HG03521 (cell line): ENCODE measurements around the gene TXNRD2.

Experiments
- ATAC-seq: cut with Tn5 transposase; IDR thresholded peaks from one replicate; pipeline ENCODE4 v1.9.1; 2021; ENCODE audit warnings: mild to moderate bottlenecking, moderate library complexity; ENCODE audit not compliant: unreplicated experiment

Gene TXNRD2

GRCh38 chr22:19879246-19879570, 62.4 kb downstream of the TXNRD2 start:
- no peak for ATAC-seq

- no peak for ATAC-seq
Measured at GRCh38 chr22:19878461-19879245, 63.0 kb downstream of the TXNRD2 start.

GRCh38 chr22:19877626-19878339, 63.8 kb downstream of the TXNRD2 start:
- no peak for ATAC-seq

- no peak for ATAC-seq
Measured at GRCh38 chr22:19876941-19877625, 64.5 kb downstream of the TXNRD2 start.

GRCh38 chr22:19876314-19876940, 65.2 kb downstream of the TXNRD2 start:
- no peak for ATAC-seq

GRCh38 chr22:19875531-19876313, 65.9 kb downstream of the TXNRD2 start:
- no peak for ATAC-seq

- no peak for ATAC-seq
Measured at GRCh38 chr22:19875061-19875530, 66.5 kb downstream of the TXNRD2 start.

GRCh38 chr22:19874307-19875060, 67.1 kb downstream of the TXNRD2 start:
- ATAC-seq = no peak

GRCh38 chr22:19873960-19874306, 67.7 kb downstream of the TXNRD2 start:
- ATAC-seq = no peak

GRCh38 chr22:19873138-19873959, 68.3 kb downstream of the TXNRD2 start:
- ATAC-seq = no peak

GRCh38 chr22:19872779-19873137, 68.9 kb downstream of the TXNRD2 start:
- ATAC-seq = no peak

GRCh38 chr22:19871845-19872778, 69.5 kb downstream of the TXNRD2 start:
- ATAC-seq = no peak

GRCh38 chr22:19871023-19871844, 70.4 kb downstream of the TXNRD2 start:
- no peak for ATAC-seq

- ATAC-seq = no peak
Measured at GRCh38 chr22:19870153-19871022, 71.2 kb downstream of the TXNRD2 start.

GRCh38 chr22:19869497-19870152, 72.0 kb downstream of the TXNRD2 start:
- no peak for ATAC-seq
